Body of pancreas (tissue), 4 donors: ENCODE data around the gene MPST.

ENCODE experiments used
- POLR2A ChIP-seq, 3 donors: fragments of 450-650 bp; IDR thresholded peaks; one replicate each; pipeline ENCODE4 v1.6.1; 2016; ENCODE audit warnings: antibody characterized with exemption in 3 of 3, mild to moderate bottlenecking in 2 of 3
- TF ChIP-seq, protein P1 (sequence below), 7 experiments: fragments of 450-650 bp in 4 of 7; fragments of 200-600 bp in 3 of 7; sonication (generic) in 3 of 7; IDR thresholded peaks; one replicate each; pipeline ENCODE4 v1.5.1; 2016 to 2019; ENCODE audit warnings: antibody characterized with exemption in 7 of 7

DNA sequence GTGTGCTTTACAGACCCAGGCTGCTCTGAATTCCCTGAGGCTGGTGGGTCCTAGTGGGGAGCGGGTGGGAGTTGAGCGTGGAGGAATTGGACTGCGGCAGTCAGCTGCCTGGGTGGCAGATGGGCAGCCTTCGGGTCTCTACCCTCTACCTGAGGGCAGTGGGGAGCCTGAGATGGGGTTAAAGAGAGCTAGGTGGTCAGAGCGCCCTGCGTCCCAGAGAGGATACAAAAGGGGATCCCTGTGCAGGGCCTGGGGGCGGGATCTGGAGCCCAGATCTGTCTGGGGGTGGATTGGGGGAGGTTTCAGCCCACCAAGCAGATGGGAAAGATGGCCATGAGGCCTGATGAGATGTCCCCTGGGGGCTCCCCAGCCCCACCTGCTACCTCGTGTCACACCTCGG lies 50.2 kb downstream of the MPST start:
- TF ChIP-seq, protein P1, sequence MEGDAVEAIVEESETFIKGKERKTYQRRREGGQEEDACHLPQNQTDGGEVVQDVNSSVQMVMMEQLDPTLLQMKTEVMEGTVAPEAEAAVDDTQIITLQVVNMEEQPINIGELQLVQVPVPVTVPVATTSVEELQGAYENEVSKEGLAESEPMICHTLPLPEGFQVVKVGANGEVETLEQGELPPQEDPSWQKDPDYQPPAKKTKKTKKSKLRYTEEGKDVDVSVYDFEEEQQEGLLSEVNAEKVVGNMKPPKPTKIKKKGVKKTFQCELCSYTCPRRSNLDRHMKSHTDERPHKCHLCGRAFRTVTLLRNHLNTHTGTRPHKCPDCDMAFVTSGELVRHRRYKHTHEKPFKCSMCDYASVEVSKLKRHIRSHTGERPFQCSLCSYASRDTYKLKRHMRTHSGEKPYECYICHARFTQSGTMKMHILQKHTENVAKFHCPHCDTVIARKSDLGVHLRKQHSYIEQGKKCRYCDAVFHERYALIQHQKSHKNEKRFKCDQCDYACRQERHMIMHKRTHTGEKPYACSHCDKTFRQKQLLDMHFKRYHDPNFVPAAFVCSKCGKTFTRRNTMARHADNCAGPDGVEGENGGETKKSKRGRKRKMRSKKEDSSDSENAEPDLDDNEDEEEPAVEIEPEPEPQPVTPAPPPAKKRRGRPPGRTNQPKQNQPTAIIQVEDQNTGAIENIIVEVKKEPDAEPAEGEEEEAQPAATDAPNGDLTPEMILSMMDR (IDR thresholded peaks at IDR 0.05): no peak
- no peak for TF ChIP-seq POLR2A (IDR thresholded peaks at IDR 0.05)
